GM18867 (cell line): ENCODE results near the gene AFAP1L2.

Experiments
- ATAC-seq: cut with Tn5 transposase; IDR thresholded peaks from one replicate; pipeline ENCODE4 v1.9.1; 2021; ENCODE audit warnings: mild to moderate bottlenecking, moderate library complexity; ENCODE audit not compliant: unreplicated experiment

The AFAP1L2 gene

GRCh38 chr10:114315566-114316420, 88.5 kb downstream of the AFAP1L2 start:
- ATAC-seq: no peak

- ATAC-seq: no peak
Measured at GRCh38 chr10:114313866-114314265, 90.4 kb downstream of the AFAP1L2 start.

GRCh38 chr10:114313139-114313538, 91.2 kb downstream of the AFAP1L2 start:
- ATAC-seq: no peak

- no peak for ATAC-seq
Measured at GRCh38 chr10:114311496-114312209, 92.6 kb downstream of the AFAP1L2 start.

- no peak for ATAC-seq
Measured at GRCh38 chr10:114311023-114311422, 93.3 kb downstream of the AFAP1L2 start.

- no peak for ATAC-seq
Measured at GRCh38 chr10:114310346-114310745, 94.0 kb downstream of the AFAP1L2 start.

GRCh38 chr10:114309364-114309651, 95.0 kb downstream of the AFAP1L2 start:
- no peak for ATAC-seq

GRCh38 chr10:114308531-114309363, 95.6 kb downstream of the AFAP1L2 start:
- peak; percentile 48 for ATAC-seq

- no peak for ATAC-seq
Measured at GRCh38 chr10:114307731-114308130, 96.6 kb downstream of the AFAP1L2 start.

- ATAC-seq: no peak
Measured at GRCh38 chr10:114306116-114306973, 98.0 kb downstream of the AFAP1L2 start.

- ATAC-seq: no peak
Measured at GRCh38 chr10:114305521-114305925, 98.8 kb downstream of the AFAP1L2 start.

GRCh38 chr10:114304571-114305421, 99.5 kb downstream of the AFAP1L2 start:
- peak; percentile 74 for ATAC-seq

GRCh38 chr10:114304017-114304570, 100.2 kb downstream of the AFAP1L2 start:
- ATAC-seq: peak; percentile 82

- peak; percentile 3 for ATAC-seq
Measured at GRCh38 chr10:114303556-114303955, 100.7 kb downstream of the AFAP1L2 start.

GRCh38 chr10:114301951-114302710, 102.2 kb downstream of the AFAP1L2 start:
- no peak for ATAC-seq

- no peak for ATAC-seq
Measured at GRCh38 chr10:114301177-114301576, 103.1 kb downstream of the AFAP1L2 start.

- ATAC-seq: no peak
Measured at GRCh38 chr10:114300036-114300645, 104.2 kb downstream of the AFAP1L2 start.

GRCh38 chr10:114297136-114297705, 107.1 kb downstream of the AFAP1L2 start:
- ATAC-seq: no peak
